IMR-90 (cell line): Measurements from ENCODE around the gene TLR3. TPM values are rescaled to one million over a fixed set of nuclear protein-coding genes. Genes with fewer than 3 reads are reported as not detected.

Experiments
- ATAC-seq: fragments of 200-7000 bp; cut with Tn5 transposase; 2 replicates; pipeline ENCODE4 v1.9.1; 2020; ENCODE audit warnings: low read depth, mild to moderate bottlenecking, moderate library complexity
- BruUV-seq: library from RNA; stranded (reverse); fragments of 400-500 nt; replicated peaks from 2 replicates; lab custom pipeline; 2021; lab: Mats Ljungman, UMichigan
- CTCF ChIA-PET: fragments of 300-600 bp; formaldehyde crosslinking; extraction: SDS; loops from one replicate; lab custom pipeline; 2021; ENCODE audit warnings: antibody characterized with exemption; lab: Yijun Ruan, JAX
- POLR2A ChIA-PET: fragments of 300-600 bp; sonication (Branson Sonifier 250); formaldehyde crosslinking; loops from one replicate; lab custom pipeline; 2022; ENCODE audit warnings: antibody characterized with exemption; ENCODE audit not compliant: unreplicated experiment; lab: Charles Lee
- DNase-seq: peaks from one replicate; pipeline ENCODE4 v3.0.0; 2013
- H2AFZ ChIP-seq: replicated peaks from 2 replicates; pipeline ENCODE3; 2013; ENCODE audit warnings: low read length, mild to moderate bottlenecking; ENCODE audit not compliant: poor library complexity
- H2AK5ac ChIP-seq: 2 replicates; pipeline ENCODE4 v1.6.1; 2013; ENCODE audit warnings: low read depth, low read length, inconsistent platforms
- H2AK9ac ChIP-seq: replicated peaks from 2 replicates; pipeline ENCODE3; 2013; ENCODE audit warnings: mild to moderate bottlenecking, low read depth, low read length, moderate library complexity; ENCODE audit not compliant: poor library complexity
- H2BK120ac ChIP-seq: 2 replicates; pipeline ENCODE4 v1.6.1; 2013; ENCODE audit warnings: low read depth, low read length, inconsistent platforms
- H2BK15ac ChIP-seq: 3 replicates; pipeline ENCODE4 v1.6.1; 2013; ENCODE audit warnings: low read depth, low read length, inconsistent platforms
- H2BK20ac ChIP-seq: 2 replicates; pipeline ENCODE4 v1.6.1; 2013; ENCODE audit warnings: low read depth, mild to moderate bottlenecking, inconsistent platforms, low read length, moderate library complexity
- H2BK5ac ChIP-seq: 2 replicates; pipeline ENCODE4 v1.6.1; 2013; ENCODE audit warnings: mild to moderate bottlenecking, low read depth, low read length, inconsistent platforms; ENCODE audit not compliant: poor library complexity, severe bottlenecking
- H3K14ac ChIP-seq: replicated peaks from 2 replicates; pipeline ENCODE4 v1.6.1; 2013; ENCODE audit warnings: low read depth, low read length, inconsistent platforms
- H3K18ac ChIP-seq: 2 replicates; pipeline ENCODE4 v1.6.1; 2013; ENCODE audit warnings: low read depth, low read length, control low read depth
- H3K23ac ChIP-seq: 2 replicates; pipeline ENCODE4 v1.6.1; 2013; ENCODE audit warnings: low read depth, low read length, inconsistent platforms
- H3K27ac ChIP-seq: 2 replicates; pipeline ENCODE4 v1.5.1; 2013; ENCODE audit warnings: mild to moderate bottlenecking, control low read depth, low read length; ENCODE audit not compliant: insufficient read depth
- H3K27me3 ChIP-seq: 2 replicates; pipeline ENCODE4 v1.6.1; 2013; ENCODE audit warnings: low read length; ENCODE audit not compliant: control insufficient read depth, insufficient read depth
- H3K36me3 ChIP-seq: 2 replicates; pipeline ENCODE4 v1.6.1; 2013; ENCODE audit warnings: low read length, mixed read lengths; ENCODE audit not compliant: control insufficient read depth, insufficient read depth
- H3K4ac ChIP-seq: 2 replicates; pipeline ENCODE4 v1.6.1; 2013; ENCODE audit warnings: low read depth, low read length, inconsistent platforms
- H3K4me1 ChIP-seq: 2 replicates; pipeline ENCODE4 v1.6.1; 2013; ENCODE audit warnings: low read length, mixed read lengths; ENCODE audit not compliant: control insufficient read depth, insufficient read depth
- H3K4me2 ChIP-seq: 2 replicates; pipeline ENCODE4 v1.6.1; 2013; ENCODE audit warnings: low read depth, mild to moderate bottlenecking, control low read depth, low read length, moderate library complexity
- H3K4me3 ChIP-seq: 2 replicates; pipeline ENCODE4 v1.5.1; 2013; ENCODE audit warnings: low read depth, mild to moderate bottlenecking, control low read depth, low read length, moderate library complexity; ENCODE audit not compliant: insufficient read depth
- H3K56ac ChIP-seq: 2 replicates; pipeline ENCODE4 v1.6.1; 2013; ENCODE audit warnings: low read length, inconsistent platforms; ENCODE audit not compliant: insufficient read depth; ENCODE audit errors: extremely low read depth
- H3K79me1 ChIP-seq, 2 experiments: 2 replicates each; pipeline ENCODE4 v1.6.1; 2013; ENCODE audit warnings: low read length in 2 of 2, inconsistent platforms in 1 of 2, low read depth in 1 of 2
- H3K9ac ChIP-seq: 2 replicates; pipeline ENCODE4 v1.6.1; 2013; ENCODE audit warnings: low read depth, low read length, control low read depth
- H3K9me1 ChIP-seq: 2 replicates; pipeline ENCODE4 v1.6.1; 2013; ENCODE audit warnings: low read length, inconsistent platforms; ENCODE audit not compliant: insufficient read depth
- H3K9me3 ChIP-seq: 2 replicates; pipeline ENCODE4 v1.6.1; 2013; ENCODE audit warnings: low read length; ENCODE audit not compliant: control insufficient read depth, insufficient read depth
- H4K20me1 ChIP-seq: 2 replicates; pipeline ENCODE4 v1.6.1; 2013; ENCODE audit warnings: low read length, inconsistent platforms; ENCODE audit not compliant: insufficient read depth
- H4K5ac ChIP-seq: 2 replicates; pipeline ENCODE4 v1.6.1; 2013; ENCODE audit warnings: mild to moderate bottlenecking, low read depth, low read length, control low read depth
- H4K8ac ChIP-seq, 2 experiments: 2 replicates each; pipeline ENCODE4 v1.6.1; 2013; ENCODE audit warnings: low read depth in 2 of 2, low read length in 2 of 2, control low read depth in 1 of 2, inconsistent platforms in 1 of 2
- H4K91ac ChIP-seq: 2 replicates; pipeline ENCODE4 v1.6.1; 2013; ENCODE audit warnings: low read depth, low read length, inconsistent platforms; ENCODE audit not compliant: insufficient read depth
- CTCF ChIP-seq: conservative IDR thresholded peaks from 2 replicates; pipeline ENCODE4 v1.5.1; 2012; ENCODE audit warnings: mild to moderate bottlenecking, low read depth, low read length, improper control_type of control experiment
- FOS ChIP-seq: fragments of 150-350 bp; IDR thresholded peaks from 2 replicates; pipeline ENCODE4 v1.6.1; 2016; ENCODE audit warnings: low read depth, low read length
- WGBS, 2 experiments: methylation state at CpG; one replicate each; pipeline versions ENCODE4 v1.1.5 to v1.1.7; 2013; ENCODE audit warnings: missing lambda C conversion rate in 2 of 2; ENCODE audit not compliant: insufficient read length in 1 of 2; ENCODE audit errors: extremely low coverage in 2 of 2; 5-methylcytosine and 5-hydroxymethylcytosine counted together
- dilution Hi-C: fragments of 300-500 bp; cut with HindIII; formaldehyde crosslinking; loops from one replicate; pipeline ENCODE4 v1.14.3; 2018; ENCODE audit warnings: low sequenced_read_pairs; ENCODE audit not compliant: unreplicated experiment
- in situ Hi-C: fragments of 300-500 bp; cut with MboI; formaldehyde crosslinking; loops from 3 replicates; pipeline ENCODE4 v1.14.3; 2019; ENCODE audit warnings: low sequenced_read_pairs, inconsistent platforms, mixed read lengths
- intact Hi-C: fragments of 100-400 bp; cut with micrococcal nuclease; formaldehyde crosslinking; loops from 2 replicates; pipeline ENCODE4 v1.10.0; 2022
- polyA plus RNA-seq, 3 experiments: library from polyadenylated mRNA; depleted of rRNA; stranded (reverse); fragments of >200 nt; gene quantifications; 2 replicates each; pipeline ENCODE4 v1.2.3, GENCODE V29; 2012; ENCODE audit warnings: low replicate concordance in 1 of 3
- total RNA-seq: library from RNA; depleted of rRNA; stranded (reverse); fragments of >200 nt; gene quantifications from 2 replicates; pipeline ENCODE4 v1.2.3, GENCODE V29; 2012

TLR3 gene
- total and polyA plus RNA-seq, 2 of the 4 experiments (the other 2 are of a cell fraction), result 0.12 to 0.36 TPM

DNA sequence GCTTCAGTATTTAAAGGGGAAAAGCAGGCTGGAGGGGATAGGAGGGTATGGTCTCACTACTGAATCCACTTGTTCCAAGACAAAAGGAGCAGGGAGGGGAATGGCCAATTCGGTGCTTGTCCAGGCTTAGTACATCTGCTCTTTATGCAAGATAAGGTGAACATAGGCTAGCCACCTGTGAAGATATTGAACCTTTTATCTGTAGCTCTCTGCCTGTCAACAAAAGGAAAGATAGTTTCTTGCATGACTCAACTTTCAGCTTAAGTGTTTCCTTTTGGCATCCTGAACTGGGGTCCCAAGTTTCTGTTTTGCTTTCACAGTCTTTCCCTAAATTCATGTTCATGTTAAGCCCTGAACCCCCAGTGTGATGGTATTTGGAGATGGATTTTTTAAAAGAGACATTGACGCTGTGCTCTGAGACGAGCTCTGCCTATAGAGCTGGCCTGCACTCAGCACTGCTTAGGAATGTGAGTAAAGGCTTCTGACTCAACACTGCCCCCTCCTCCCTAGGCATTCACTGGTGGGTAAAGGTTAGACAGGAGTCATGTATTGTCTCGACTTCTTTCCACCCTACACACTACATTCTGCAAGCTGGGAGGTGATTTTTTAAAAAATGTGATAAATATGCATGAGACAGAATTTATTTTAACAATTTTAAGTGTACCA, 63.8 kb downstream of the TLR3 start:
- intact Hi-C loops, result loop anchor here (10.0 kb wide), 1 partner anchor 98 kb away; no protein-coding TSS in a partner anchor
- CTCF ChIA-PET, result no interaction called here
- H3K56ac ChIP-seq, result no peak overlapping the region
- no peaks in the 10 kb centered on the region for H3K36me3 ChIP-seq
- ATAC-seq, result peak; percentile 89
- no CpG with 5 or more reads among the region's 4 CpGs for WGBS, 2 experiments
- no peak overlapping the region for H3K27ac ChIP-seq
- 0 out of 2 replicates have a peak, but pooled peaks have one; percentile 7 for TF ChIP-seq CTCF
- no peak for TF ChIP-seq FOS
- no peak overlapping the region for H4K5ac ChIP-seq
- H3K14ac ChIP-seq, result no peak overlapping the region
- no peak overlapping the region for H4K8ac ChIP-seq
- H2AFZ ChIP-seq, result no peak overlapping the region
- H2AK9ac ChIP-seq, result no peak overlapping the region
- no peaks in the 10 kb centered on the region for H4K20me1 ChIP-seq
- no peak overlapping the region for H3K4me2 ChIP-seq
- peak; percentile 22 for DNase-seq
- in situ Hi-C loops, result no loop called here
- H3K23ac ChIP-seq, result no peak overlapping the region
- no peaks in the 10 kb centered on the region for H3K9me3 ChIP-seq
- dilution Hi-C loops, result no loop called here
- no peak overlapping the region for H2BK5ac ChIP-seq
- no peaks in the 10 kb centered on the region for H3K9me1 ChIP-seq
- no peak overlapping the region for H2BK120ac ChIP-seq
- no peak overlapping the region for H4K91ac ChIP-seq
- no peak overlapping the region for H2BK20ac ChIP-seq
- no peak overlapping the region for H3K18ac ChIP-seq
- peaks cover 4% of the 10 kb centered on the region; the same call in 1 of the 2 replicates for H3K27me3 ChIP-seq
- POLR2A ChIA-PET, result no interaction called here
- no peak overlapping the region for H2AK5ac ChIP-seq
- BruUV-seq, result no TSS peak
- no peak overlapping the region for H3K4ac ChIP-seq
- H3K4me3 ChIP-seq, result no peak overlapping the region
- no peak overlapping the region for H2BK15ac ChIP-seq
- no peak overlapping the region for H3K9ac ChIP-seq
- no peaks in the 10 kb centered on the region for H3K4me1 ChIP-seq
- no peaks in the 10 kb centered on the region for H3K79me1 ChIP-seq
